HFF-Myc (cell line): ENCODE results near the gene SASH1.

Experiments
- DNase-seq: peaks from one replicate; pipeline ENCODE4 v3.0.0-alpha.2; 2011; ENCODE audit warnings: low read depth; ENCODE audit errors: extremely low read depth
- H3K4me3 ChIP-seq: replicated peaks from 2 replicates; pipeline ENCODE4 v1.5.1; 2011; ENCODE audit warnings: low read depth, mild to moderate bottlenecking, control low read depth, low read length
- TF ChIP-seq, protein P1 (sequence below): IDR thresholded peaks from 2 replicates; pipeline ENCODE4 v1.5.1; 2012; ENCODE audit warnings: mild to moderate bottlenecking, low read depth, low read length, control low read depth; ENCODE audit errors: missing control alignments

SASH1 gene

DNA sequence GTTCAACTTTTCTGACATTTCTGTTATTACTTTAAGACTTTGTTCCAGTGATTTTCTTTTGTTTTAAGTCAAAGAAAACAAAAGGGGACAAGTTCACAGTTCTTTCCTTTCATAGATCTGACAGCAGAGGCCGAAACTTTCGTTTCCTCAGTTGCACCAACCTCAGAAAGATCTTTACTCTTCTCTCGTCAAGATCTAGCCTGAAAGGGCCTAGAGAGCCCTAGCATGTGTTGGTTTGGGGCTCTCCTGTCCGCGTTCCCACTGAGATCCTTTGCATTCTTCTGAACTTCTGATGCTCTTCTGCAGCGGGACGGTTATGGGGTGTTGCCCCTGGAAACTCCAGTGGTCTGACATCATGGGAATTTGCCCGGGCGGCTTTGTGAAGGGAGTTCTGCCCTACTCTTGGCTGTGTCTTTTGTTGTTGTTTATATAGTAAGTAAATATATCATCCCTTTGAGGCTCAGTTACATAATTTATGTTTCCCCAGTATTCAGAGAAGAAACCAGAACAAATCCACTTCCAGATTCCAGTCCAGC is 129.1 kb downstream of the SASH1 start:
- H3K4me3 ChIP-seq = no peak overlapping the region

DNA sequence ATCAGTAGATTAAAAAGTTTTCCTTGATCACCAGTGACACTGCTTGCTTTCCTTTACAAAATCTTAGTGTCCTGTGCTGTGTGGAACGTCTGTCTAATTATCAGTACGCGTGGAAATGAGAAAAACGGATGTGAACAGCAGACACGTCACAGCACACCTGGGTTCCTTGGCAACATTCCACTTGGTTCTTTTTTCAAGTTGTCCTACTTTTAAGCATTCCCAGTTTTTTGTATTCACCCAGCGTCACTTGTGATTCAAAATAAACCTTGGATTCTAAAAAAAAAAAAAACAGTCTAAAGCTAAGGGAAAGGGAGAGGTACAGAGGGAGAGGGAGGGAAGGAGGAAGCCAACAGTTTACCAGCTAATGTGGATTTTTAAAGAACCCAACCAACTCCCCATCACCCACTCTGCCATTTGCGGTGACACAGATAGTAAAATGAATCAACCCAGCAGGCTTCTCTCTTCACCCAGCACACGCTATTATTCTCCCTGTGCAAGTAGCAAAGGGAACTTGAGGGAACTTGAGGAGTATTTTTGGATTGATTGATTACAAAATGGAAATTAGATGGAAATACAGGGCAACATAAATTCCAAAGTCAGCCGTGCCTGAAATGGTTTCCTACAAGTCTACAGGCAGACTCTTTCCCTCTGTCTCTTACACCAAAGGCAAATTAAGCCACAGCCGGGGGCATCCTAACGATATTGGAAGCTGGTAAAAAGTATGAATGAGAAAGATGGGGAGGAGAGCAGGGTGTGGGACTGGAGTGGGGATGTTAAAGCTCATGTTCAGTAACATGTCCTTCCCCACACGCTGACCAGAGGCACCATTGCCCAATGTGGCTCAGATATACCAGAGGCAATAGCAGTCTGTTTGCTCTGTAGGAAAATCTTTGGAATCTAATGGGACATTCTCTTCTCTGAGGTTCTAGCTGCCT is 129.8 kb downstream of the SASH1 start:
- TF ChIP-seq, protein P1, sequence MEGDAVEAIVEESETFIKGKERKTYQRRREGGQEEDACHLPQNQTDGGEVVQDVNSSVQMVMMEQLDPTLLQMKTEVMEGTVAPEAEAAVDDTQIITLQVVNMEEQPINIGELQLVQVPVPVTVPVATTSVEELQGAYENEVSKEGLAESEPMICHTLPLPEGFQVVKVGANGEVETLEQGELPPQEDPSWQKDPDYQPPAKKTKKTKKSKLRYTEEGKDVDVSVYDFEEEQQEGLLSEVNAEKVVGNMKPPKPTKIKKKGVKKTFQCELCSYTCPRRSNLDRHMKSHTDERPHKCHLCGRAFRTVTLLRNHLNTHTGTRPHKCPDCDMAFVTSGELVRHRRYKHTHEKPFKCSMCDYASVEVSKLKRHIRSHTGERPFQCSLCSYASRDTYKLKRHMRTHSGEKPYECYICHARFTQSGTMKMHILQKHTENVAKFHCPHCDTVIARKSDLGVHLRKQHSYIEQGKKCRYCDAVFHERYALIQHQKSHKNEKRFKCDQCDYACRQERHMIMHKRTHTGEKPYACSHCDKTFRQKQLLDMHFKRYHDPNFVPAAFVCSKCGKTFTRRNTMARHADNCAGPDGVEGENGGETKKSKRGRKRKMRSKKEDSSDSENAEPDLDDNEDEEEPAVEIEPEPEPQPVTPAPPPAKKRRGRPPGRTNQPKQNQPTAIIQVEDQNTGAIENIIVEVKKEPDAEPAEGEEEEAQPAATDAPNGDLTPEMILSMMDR = no peak
- no peak for DNase-seq
- H3K4me3 ChIP-seq = no peak overlapping the region

More for the DNA sequence above, 129.1 kb downstream of the SASH1 start:
- TF ChIP-seq, protein P1 = no peak
- DNase-seq = no peak

DNA sequence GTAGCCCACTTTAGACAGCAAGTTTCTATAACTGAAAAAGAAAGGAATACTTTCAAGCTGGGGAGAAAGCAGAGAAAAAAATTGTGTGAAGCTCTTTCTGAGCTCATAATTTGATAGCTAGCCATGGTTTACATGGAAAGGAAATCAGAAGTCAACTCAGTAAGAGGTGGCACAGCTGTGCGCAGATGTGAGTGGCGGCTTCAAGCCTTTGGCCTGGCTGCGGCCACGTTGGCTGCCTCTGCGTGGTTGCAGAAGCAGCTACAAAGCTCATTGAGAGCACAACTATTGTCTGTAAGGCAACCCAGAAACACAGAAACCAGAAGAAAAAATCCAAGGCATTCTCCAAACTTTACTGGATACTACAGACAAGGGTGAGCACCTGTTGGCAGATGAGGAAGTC is 136.9 kb downstream of the SASH1 start:
- no peak for DNase-seq
- TF ChIP-seq, protein P1 = no peak

DNA sequence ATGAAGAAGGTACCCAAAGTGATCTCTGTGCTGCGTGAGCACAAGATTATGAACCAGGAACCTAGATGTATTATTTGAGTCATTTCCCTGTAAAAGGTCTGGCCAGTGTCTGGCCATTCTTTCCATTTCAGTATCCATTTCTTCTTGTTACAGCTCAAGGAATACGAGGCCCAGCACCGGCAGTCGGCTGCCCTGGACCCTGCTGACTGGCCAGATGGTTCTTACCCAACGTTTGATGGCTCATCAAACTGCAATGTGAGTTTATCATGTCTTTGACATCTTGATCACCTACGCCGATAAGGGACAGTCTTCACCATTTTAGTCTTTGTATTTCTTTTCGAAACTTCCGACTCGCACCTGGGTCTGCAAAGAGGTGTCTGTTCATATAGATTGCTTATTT is 144.8 kb downstream of the SASH1 start:
- TF ChIP-seq, protein P1 = no peak
- no peak overlapping the region for H3K4me3 ChIP-seq
- no peak for DNase-seq

More for the DNA sequence above, 136.9 kb downstream of the SASH1 start:
- no peak overlapping the region for H3K4me3 ChIP-seq

DNA sequence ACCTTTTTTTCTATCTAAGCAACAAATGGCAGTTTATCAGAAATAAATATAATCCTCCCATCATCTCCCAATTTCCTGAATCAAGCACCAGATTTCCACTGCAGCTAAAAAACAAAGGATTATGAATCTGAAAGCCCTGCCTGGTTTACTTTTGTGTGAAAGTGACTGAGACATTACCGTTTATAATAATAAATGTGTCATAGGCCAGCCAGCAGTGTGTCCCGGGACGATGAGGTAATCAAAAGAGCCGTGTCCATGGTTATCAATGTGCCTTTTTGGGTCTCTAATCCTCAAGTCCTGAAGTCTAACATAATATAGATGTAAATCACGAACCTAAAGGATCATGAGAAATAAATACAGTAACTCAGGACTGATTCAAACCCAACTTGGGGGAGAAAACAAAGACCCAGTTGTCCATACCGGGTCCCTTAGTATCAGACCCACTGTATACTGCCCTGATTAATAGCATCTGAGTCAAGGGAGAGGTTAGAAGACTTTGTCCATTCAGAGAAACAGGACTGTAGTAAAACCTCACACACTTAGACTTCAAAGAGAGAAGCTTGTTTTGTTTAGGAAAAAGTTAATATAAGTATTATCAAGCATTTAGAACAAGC is 149.1 kb downstream of the SASH1 start:
- no peak overlapping the region for H3K4me3 ChIP-seq

DNA sequence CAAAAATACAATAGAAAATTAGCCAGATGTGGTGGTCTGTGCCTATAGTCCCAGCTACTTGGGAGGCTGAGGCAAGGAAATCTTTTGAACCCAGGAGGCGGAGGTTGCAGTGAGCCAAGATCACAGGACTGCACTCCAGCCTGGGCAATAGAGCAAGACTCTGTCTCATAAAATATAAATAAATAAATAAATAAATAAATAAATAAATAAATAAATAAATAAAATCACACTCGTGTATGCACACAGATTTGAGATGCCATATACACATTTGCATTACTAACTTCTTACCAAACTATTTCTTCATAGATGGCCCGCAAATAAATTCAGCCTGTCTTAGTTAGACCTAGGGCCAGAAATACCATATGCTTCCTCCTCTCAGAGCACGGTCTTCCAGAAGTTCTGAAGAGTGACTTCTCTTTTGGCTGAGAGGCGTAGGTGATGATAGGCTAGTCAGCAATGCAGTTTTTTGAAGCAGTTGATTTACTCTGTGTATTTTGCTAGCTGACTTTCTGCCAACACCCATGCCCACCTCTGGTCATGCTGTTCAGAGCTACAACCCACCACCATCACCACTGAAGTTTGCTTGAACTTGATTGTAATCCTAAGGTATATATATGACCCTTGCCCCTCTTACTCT is 150.1 kb downstream of the SASH1 start:
- TF ChIP-seq, protein P1 = no peak
- no peak for DNase-seq
- H3K4me3 ChIP-seq = no peak overlapping the region

More for the DNA sequence above, 149.1 kb downstream of the SASH1 start:
- TF ChIP-seq, protein P1 = no peak
- no peak for DNase-seq
